ENCODE data around the gene SCAMP1. TPM values are rescaled to one million over a fixed set of nuclear protein-coding genes. Genes with fewer than 3 reads are reported as not detected.

The SCAMP1 gene
- total RNA-seq, 1 experiment from 2014 or later = 36.0 TPM

DNA sequence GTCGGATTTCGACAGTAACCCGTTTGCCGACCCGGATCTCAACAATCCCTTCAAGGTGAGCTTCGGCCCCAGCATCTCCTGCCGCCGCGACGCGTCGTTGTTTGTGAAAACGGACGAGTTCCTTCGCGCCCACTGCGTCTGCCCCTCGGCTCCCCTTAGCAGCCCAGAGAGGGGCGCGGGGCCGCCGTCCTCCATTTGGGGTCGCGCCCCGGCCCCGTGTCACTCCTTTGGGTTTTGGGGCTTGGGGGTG is 182 bp downstream of the SCAMP1 start:
- Histone ChIP-seq H2BK20ac (ENCODE audit: low read depth, low read length, poor library complexity, severe bottlenecking) (no peak overlapping the region), H3T11ph (ENCODE audit: low read length) (no peak overlapping the region), H2AFZ (ENCODE audit: low read length) (no peak overlapping the region), H2AK5ac (ENCODE audit: insufficient read length, low read length) (no peak overlapping the region), H3K9ac (ENCODE audit: extremely low read depth, insufficient read length, low read length) (peak overlapping the region; percentile 64), H3K23me2 (ENCODE audit: insufficient read length, low read depth, low read length, poor library complexity, severe bottlenecking) (peaks cover 9% of the 10 kb centered on the region), H3K23ac (ENCODE audit: insufficient read length, low read depth, low read length) (no peak overlapping the region), H4K5ac (ENCODE audit: insufficient read length, low read depth, low read length) (no peak overlapping the region), H3K4me2 (ENCODE audit: insufficient read depth, insufficient read length, low read length) (peak overlapping the region; percentile 88), H3K27me3 (ENCODE audit: insufficient read depth, low read length) (no peaks in the 10 kb centered on the region), H4K20me1 (ENCODE audit: control insufficient read depth, insufficient read depth, insufficient read length) (no peaks in the 10 kb centered on the region), H3K4ac (ENCODE audit: low read depth, low read length) (no peak overlapping the region), H3K56ac (ENCODE audit: insufficient read length, low read depth, low read length) (no peak overlapping the region), H2BK12ac (ENCODE audit: insufficient read length, low read depth, low read length) (no peak overlapping the region), H2BK5ac (ENCODE audit: insufficient read length, low read length) (no peak overlapping the region), H2BK120ac (ENCODE audit: low read depth, low read length, poor library complexity, severe bottlenecking) (no peak overlapping the region), H3K14ac (ENCODE audit: insufficient read depth, low read length) (peak overlapping the region; percentile 87), H3K4me1 (ENCODE audit: insufficient read depth, low read length) (no peaks in the 10 kb centered on the region), H3K79me1 (ENCODE audit: insufficient read depth, low read depth, low read length, poor library complexity, severe bottlenecking) (peaks cover 3% of the 10 kb centered on the region), H2BK15ac (ENCODE audit: low read depth, low read length) (no peak overlapping the region), H3K18ac (ENCODE audit: insufficient read length, low read depth, low read length) (peak overlapping the region; percentile 90), H3K79me2 (ENCODE audit: insufficient read depth, low read length) (peaks cover 5% of the 10 kb centered on the region; the same call in 1 of the 2 replicates), H3K27ac (ENCODE audit: insufficient read length, low read depth, low read length) (no peak overlapping the region), H4K8ac (replicated peaks; ENCODE audit: insufficient read length, low read depth, low read length) (no peak overlapping the region), H3K9me3 (ENCODE audit: control insufficient read depth, low read depth, low read length) (no peaks in the 10 kb centered on the region), H4K91ac (ENCODE audit: insufficient read length, low read depth, low read length) (no peak overlapping the region)
- no peaks in the 10 kb centered on the region for H3K9me3 Mint-ChIP-seq
- peaks cover 0 to 15% (median 3%) of the 10 kb centered on the region in 3 experiments; a peak in 5 of 7 replicates for H3K36me3 Mint-ChIP-seq (ENCODE audit: insufficient read depth in 1 of 3, low read depth in 3 of 3)
- DNase-seq = no peak
- no peak for TF ChIP-seq CTCF (conservative IDR thresholded peaks at IDR 0.05)
- WGBS (ENCODE audit: extremely low coverage, insufficient read length, low lambda C conversion rate) = no CpG with 5 or more reads among the region's 26 CpGs
- H3K4me1 Mint-ChIP-seq = peaks cover 18 to 28% of the 10 kb centered on the region in 2 experiments
- peak overlapping the region; percentile 36 to 93 (median 93); a peak in 5 of 7 replicates for H3K27ac Mint-ChIP-seq
- peak overlapping the region; percentile 91 to 93 for H3K4me3 Mint-ChIP-seq
- peaks cover 3% of the 10 kb centered on the region; the same call in 1 of the 2 replicates for H3K27me3 Mint-ChIP-seq (ENCODE audit: low read depth)
